ENCODE results near the gene SHISA3.
"Not testable (repeated sequence)": the region's sequence is repeated elsewhere in the genome, so short reads cannot be mapped to it uniquely, and the experiment has no call there.

The SHISA3 gene

GRCh38 chr4:42363614-42364013 lies 33.7 kb upstream of the SHISA3 start:
- H3K27ac ChIP-seq (ENCODE audit: insufficient read depth, low read depth, low read length, poor library complexity, severe bottlenecking): no peak overlapping the region
- no peaks in the 10 kb centered on the region for H3K27me3 ChIP-seq (ENCODE audit: control insufficient read depth, insufficient read depth, low read length, poor library complexity, severe bottlenecking)
- H3K4me3 ChIP-seq (ENCODE audit: insufficient read depth, low read depth, low read length): no peak overlapping the region
- 92 to 100% methylated on average over 1 to 3 of the region's 3 CpGs for WGBS, 2 experiments
- no peaks in the 10 kb centered on the region for H3K4me1 ChIP-seq (ENCODE audit: control insufficient read depth, insufficient read depth, low read length)
- no peaks in the 10 kb centered on the region for H3K9me3 ChIP-seq (ENCODE audit: control insufficient read depth, low read length)
- no peaks in the 10 kb centered on the region for H3K36me3 ChIP-seq (ENCODE audit: control insufficient read depth, insufficient read depth, low read length)

DNA sequence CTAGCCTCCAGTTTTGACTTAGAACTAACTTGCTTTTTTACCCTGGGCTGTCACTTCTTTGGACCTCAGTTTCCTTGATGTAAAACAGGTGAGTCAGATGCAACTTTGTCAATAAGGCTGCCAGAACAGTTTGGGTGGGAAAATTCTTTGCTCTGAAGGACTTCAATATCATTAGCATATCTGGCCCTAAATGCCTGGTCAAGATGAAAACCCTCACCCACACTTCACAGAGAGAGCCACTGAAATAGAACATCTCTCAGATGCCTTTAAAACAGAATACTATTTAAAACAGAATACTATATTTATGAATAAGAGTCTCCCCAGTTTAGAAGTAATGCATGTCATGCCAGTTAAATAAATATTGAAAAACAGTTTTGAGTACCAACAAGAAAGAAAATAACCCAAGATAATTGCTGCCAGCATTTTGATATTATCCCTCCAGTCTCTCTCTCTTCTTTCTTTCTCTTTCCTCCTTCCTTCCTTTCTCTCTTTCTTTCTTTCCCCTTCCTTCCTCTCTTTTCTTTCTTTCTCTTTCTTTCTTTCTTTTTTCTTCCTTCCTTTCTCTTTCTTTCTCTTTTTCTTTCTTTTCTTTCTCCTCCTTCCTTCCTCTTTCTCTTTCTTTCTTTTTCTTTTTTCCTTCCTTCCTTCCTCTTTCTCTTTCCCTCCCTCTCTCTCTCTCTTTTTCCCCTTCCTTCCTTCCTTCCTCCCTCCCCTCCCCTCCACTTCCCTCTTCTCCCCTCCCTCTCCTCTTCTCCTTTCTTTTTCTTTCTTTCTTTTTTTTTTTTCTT lies 32.8 kb upstream of the SHISA3 start:
- Histone ChIP-seq H3K4me3 (ENCODE audit: insufficient read depth, low read depth, low read length) (no peak overlapping the region), H3K27me3 (ENCODE audit: control insufficient read depth, insufficient read depth, low read length, poor library complexity, severe bottlenecking) (no peaks in the 10 kb centered on the region), H3K27ac (ENCODE audit: insufficient read depth, low read depth, low read length, poor library complexity, severe bottlenecking) (no peak overlapping the region), H3K4me1 (ENCODE audit: control insufficient read depth, insufficient read depth, low read length) (no peaks in the 10 kb centered on the region), H3K9me3 (ENCODE audit: control insufficient read depth, low read length) (no peaks in the 10 kb centered on the region), H3K36me3 (ENCODE audit: control insufficient read depth, insufficient read depth, low read length) (no peaks in the 10 kb centered on the region)

GRCh38 chr4:42366959-42367358 lies 30.3 kb upstream of the SHISA3 start:
- no peak overlapping the region for H3K27ac ChIP-seq (ENCODE audit: insufficient read depth, low read depth, low read length, poor library complexity, severe bottlenecking)
- H3K27me3 ChIP-seq (ENCODE audit: control insufficient read depth, insufficient read depth, low read length, poor library complexity, severe bottlenecking): no peaks in the 10 kb centered on the region
- no peaks in the 10 kb centered on the region for H3K36me3 ChIP-seq (ENCODE audit: control insufficient read depth, insufficient read depth, low read length)
- no peaks in the 10 kb centered on the region for H3K9me3 ChIP-seq (ENCODE audit: control insufficient read depth, low read length)
- H3K4me3 ChIP-seq (ENCODE audit: insufficient read depth, low read depth, low read length): no peak overlapping the region
- no peaks in the 10 kb centered on the region for H3K4me1 ChIP-seq (ENCODE audit: control insufficient read depth, insufficient read depth, low read length)
- 88% methylated on average over 1 of the region's 1 CpG; no CpG with 5 or more reads in 1 of the 2 experiments for WGBS, 2 experiments

DNA sequence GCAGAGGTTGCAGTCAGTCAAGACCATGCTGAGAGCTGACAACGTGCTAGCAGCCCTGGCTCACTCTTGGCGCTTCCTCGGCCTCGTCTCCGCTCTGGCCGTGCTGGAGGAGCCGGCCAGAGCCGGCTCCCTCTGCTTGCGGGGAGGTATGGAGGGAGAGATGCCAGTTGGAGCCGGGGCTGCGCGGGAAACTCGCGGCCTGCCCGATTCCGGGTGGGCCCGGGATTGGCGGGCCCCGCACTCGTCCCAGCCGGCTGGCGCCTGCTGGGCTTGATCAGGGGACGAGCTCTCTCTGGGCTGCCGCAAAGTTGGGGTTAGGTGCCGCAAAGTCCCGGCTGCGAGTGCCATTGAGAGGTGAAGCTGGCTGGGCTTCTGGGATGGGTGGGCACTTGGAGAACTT lies 27.8 kb upstream of the SHISA3 start:
- no peaks in the 10 kb centered on the region for H3K4me1 ChIP-seq (ENCODE audit: control insufficient read depth, insufficient read depth, low read length)
- no peaks in the 10 kb centered on the region for H3K27me3 ChIP-seq (ENCODE audit: control insufficient read depth, insufficient read depth, low read length, poor library complexity, severe bottlenecking)
- H3K27ac ChIP-seq (ENCODE audit: insufficient read depth, low read depth, low read length, poor library complexity, severe bottlenecking): no peak overlapping the region
- WGBS, 2 experiments: 96 to 97% methylated on average over 27 of the region's 27 CpGs
- H3K36me3 ChIP-seq (ENCODE audit: control insufficient read depth, insufficient read depth, low read length): no peaks in the 10 kb centered on the region
- no peak overlapping the region for H3K4me3 ChIP-seq (ENCODE audit: insufficient read depth, low read depth, low read length)
- H3K9me3 ChIP-seq (ENCODE audit: control insufficient read depth, low read length): no peaks in the 10 kb centered on the region

DNA sequence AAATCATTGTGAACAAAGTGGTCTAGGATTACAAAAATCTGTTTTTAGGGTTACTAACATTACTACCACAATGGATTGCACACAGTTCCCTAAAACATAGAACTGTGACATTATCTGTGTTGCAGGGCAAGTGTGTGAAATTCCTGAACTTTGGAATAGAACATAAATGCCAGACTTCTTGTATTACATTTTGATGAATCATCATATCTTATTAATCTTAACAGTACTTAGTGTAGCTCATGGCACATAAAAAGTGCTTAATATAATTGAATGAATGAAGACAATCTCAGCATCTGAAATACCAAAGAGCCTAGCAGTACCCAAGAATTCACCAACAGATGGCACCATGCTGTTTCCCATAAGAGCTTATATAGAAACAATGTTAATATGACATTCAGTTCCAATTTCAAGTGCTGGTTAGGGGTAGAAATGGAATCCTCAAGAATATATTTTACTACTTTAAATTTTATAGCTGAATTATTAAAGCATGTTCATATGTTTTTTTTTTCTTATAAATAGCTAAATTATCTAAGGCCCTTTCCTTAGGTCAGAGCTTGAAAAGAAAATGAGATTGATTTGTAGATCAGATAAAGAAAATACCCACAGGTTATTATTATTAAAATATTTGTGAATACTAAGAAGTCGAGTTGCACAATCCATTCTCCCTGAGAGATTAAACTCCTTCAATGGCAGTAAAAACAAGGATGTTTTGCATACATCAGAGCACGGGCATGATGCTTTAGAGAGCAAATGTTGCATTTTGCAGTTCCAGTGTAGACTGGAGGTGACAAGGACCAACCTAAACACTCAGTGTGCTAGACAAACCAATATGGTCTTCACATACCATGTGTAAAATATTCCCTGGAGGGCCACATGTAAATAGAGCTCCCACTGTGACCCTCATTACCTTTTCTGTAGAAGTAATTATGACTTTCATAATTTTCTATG lies 25.7 kb upstream of the SHISA3 start:
- H3K4me1 ChIP-seq (ENCODE audit: control insufficient read depth, insufficient read depth, low read length): no peaks in the 10 kb centered on the region
- 65 to 79% methylated on average over 2 of the region's 2 CpGs for WGBS, 2 experiments
- H3K9me3 ChIP-seq (ENCODE audit: control insufficient read depth, low read length): no peaks in the 10 kb centered on the region
- no peaks in the 10 kb centered on the region for H3K27me3 ChIP-seq (ENCODE audit: control insufficient read depth, insufficient read depth, low read length, poor library complexity, severe bottlenecking)
- H3K27ac ChIP-seq (ENCODE audit: insufficient read depth, low read depth, low read length, poor library complexity, severe bottlenecking): no peak overlapping the region
- H3K36me3 ChIP-seq (ENCODE audit: control insufficient read depth, insufficient read depth, low read length): no peaks in the 10 kb centered on the region
- H3K4me3 ChIP-seq (ENCODE audit: insufficient read depth, low read depth, low read length): no peak overlapping the region

- WGBS, 2 experiments: 94 to 95% methylated on average over 6 of the region's 6 CpGs
- H3K27me3 ChIP-seq (ENCODE audit: control insufficient read depth, insufficient read depth, low read length, poor library complexity, severe bottlenecking); H3K36me3 ChIP-seq (ENCODE audit: control insufficient read depth, insufficient read depth, low read length); H3K27ac ChIP-seq (ENCODE audit: insufficient read depth, low read depth, low read length, poor library complexity, severe bottlenecking); H3K4me1 ChIP-seq (ENCODE audit: control insufficient read depth, insufficient read depth, low read length); H3K4me3 ChIP-seq (ENCODE audit: insufficient read depth, low read depth, low read length); H3K9me3 ChIP-seq (ENCODE audit: control insufficient read depth, low read length): not testable (repeated sequence)
Observed at GRCh38 chr4:42372303-42372702, 25.0 kb upstream of the SHISA3 start.

- no peak overlapping the region for H3K27ac ChIP-seq (ENCODE audit: insufficient read depth, low read depth, low read length, poor library complexity, severe bottlenecking)
- no peaks in the 10 kb centered on the region for H3K4me1 ChIP-seq (ENCODE audit: control insufficient read depth, insufficient read depth, low read length)
- 98 to 100% methylated on average over 2 to 4 of the region's 4 CpGs for WGBS, 2 experiments
- no peaks in the 10 kb centered on the region for H3K27me3 ChIP-seq (ENCODE audit: control insufficient read depth, insufficient read depth, low read length, poor library complexity, severe bottlenecking)
- no peaks in the 10 kb centered on the region for H3K9me3 ChIP-seq (ENCODE audit: control insufficient read depth, low read length)
- no peaks in the 10 kb centered on the region for H3K36me3 ChIP-seq (ENCODE audit: control insufficient read depth, insufficient read depth, low read length)
- no peak overlapping the region for H3K4me3 ChIP-seq (ENCODE audit: insufficient read depth, low read depth, low read length)
Observed at GRCh38 chr4:42377497-42377896, 19.8 kb upstream of the SHISA3 start.

GRCh38 chr4:42381666-42382065 lies 15.6 kb upstream of the SHISA3 start:
- Histone ChIP-seq H3K27ac (ENCODE audit: insufficient read depth, low read depth, low read length, poor library complexity, severe bottlenecking) (no peak overlapping the region), H3K27me3 (ENCODE audit: control insufficient read depth, insufficient read depth, low read length, poor library complexity, severe bottlenecking) (no peaks in the 10 kb centered on the region), H3K4me3 (ENCODE audit: insufficient read depth, low read depth, low read length) (no peak overlapping the region), H3K9me3 (ENCODE audit: control insufficient read depth, low read length) (no peaks in the 10 kb centered on the region), H3K4me1 (ENCODE audit: control insufficient read depth, insufficient read depth, low read length) (no peaks in the 10 kb centered on the region), H3K36me3 (ENCODE audit: control insufficient read depth, insufficient read depth, low read length) (no peaks in the 10 kb centered on the region)
- WGBS, 2 experiments: 100% methylated on average over 2 of the region's 2 CpGs; no CpG with 5 or more reads in 1 of the 2 experiments

DNA sequence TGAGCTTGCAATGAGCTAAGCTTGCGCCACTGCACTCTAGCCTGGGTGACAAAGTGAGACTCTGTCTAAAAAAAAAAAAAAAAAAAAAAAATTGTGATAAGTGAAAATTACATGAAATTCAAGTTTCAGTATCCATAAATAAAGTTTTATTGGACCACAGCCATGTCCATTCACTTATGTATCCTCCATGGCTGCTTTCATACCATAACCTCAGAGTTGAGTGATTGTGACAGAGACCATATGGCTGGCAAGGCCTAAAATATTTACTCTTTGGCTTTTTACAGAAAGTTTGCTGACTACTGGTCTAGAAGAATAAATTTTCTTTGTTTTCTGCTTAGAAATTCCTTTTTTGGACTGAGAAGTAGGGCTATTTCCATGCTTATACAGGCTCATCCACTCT lies 11.8 kb upstream of the SHISA3 start:
- 100% methylated on average over 1 of the region's 1 CpG for WGBS, 2 experiments
- no peak overlapping the region for H3K4me3 ChIP-seq (ENCODE audit: insufficient read depth, low read depth, low read length)

GRCh38 chr4:42390622-42391354 lies 6.5 kb upstream of the SHISA3 start:
- Histone ChIP-seq H3K27me3 (ENCODE audit: control insufficient read depth, insufficient read depth, low read length, poor library complexity, severe bottlenecking) (peaks cover 17% of the 10 kb centered on the region), H3K36me3 (ENCODE audit: control insufficient read depth, insufficient read depth, low read length) (no peaks in the 10 kb centered on the region), H3K9me3 (ENCODE audit: control insufficient read depth, low read length) (no peaks in the 10 kb centered on the region), H3K27ac (ENCODE audit: insufficient read depth, low read depth, low read length, poor library complexity, severe bottlenecking) (no peak overlapping the region), H3K4me1 (ENCODE audit: control insufficient read depth, insufficient read depth, low read length) (no peaks in the 10 kb centered on the region), H3K4me3 (ENCODE audit: insufficient read depth, low read depth, low read length) (no peak overlapping the region)
- 67 to 68% methylated on average over 9 to 10 of the region's 10 CpGs for WGBS, 2 experiments

More for the DNA sequence above, 11.8 kb upstream of the SHISA3 start:
- Histone ChIP-seq H3K27ac (ENCODE audit: insufficient read depth, low read depth, low read length, poor library complexity, severe bottlenecking) (no peak overlapping the region), H3K4me1 (ENCODE audit: control insufficient read depth, insufficient read depth, low read length) (no peaks in the 10 kb centered on the region), H3K9me3 (ENCODE audit: control insufficient read depth, low read length) (no peaks in the 10 kb centered on the region), H3K27me3 (ENCODE audit: control insufficient read depth, insufficient read depth, low read length, poor library complexity, severe bottlenecking) (no peaks in the 10 kb centered on the region), H3K36me3 (ENCODE audit: control insufficient read depth, insufficient read depth, low read length) (no peaks in the 10 kb centered on the region)
